Hippocampal formation (tissue), 2 donors: Measurements from ENCODE around the gene TEF.
"Not testable (repeated sequence)": the region's sequence is repeated elsewhere in the genome, so short reads cannot be mapped to it uniquely, and the experiment has no call there.

Experiments used
- DNase-seq, 2 donors: peaks; one replicate each; lab custom pipeline; 2025; lab: John Stamatoyannopoulos, UW

TEF gene

DNA sequence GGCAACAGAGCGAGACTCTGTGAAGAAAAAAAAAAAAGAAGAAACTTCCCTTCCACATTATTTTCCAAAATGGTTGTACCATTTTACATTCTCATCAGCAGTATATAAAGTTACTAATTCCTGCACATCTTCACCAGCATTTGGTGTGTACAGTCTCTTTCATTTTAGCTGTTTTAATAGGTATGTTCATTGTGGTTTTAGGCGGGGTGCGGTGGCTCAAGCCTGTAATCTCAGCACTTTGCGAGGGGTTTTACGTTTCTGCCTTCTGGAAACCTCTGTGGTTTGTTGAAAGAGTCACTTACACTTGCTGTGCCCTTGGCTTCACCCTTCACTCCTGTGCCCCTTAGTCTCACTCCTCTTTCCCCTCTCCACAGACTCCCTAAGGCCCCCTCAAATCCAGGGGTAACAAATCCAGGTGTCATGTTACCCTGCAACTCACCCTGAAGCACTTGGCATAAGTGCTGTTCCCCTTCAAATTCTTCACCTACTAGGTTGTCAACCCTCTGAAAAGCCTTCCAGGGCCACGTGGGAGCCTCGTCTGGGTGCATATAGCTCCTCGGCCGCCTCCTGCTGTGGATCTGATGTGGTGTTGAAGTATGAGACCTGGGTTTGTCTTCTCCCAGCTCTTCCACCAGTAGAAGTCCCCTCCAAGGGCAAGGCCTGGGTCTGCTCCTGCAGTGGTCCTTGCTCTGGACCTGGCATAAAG lies 44.1 kb downstream of the TEF start:
- no peak for DNase-seq

DNA sequence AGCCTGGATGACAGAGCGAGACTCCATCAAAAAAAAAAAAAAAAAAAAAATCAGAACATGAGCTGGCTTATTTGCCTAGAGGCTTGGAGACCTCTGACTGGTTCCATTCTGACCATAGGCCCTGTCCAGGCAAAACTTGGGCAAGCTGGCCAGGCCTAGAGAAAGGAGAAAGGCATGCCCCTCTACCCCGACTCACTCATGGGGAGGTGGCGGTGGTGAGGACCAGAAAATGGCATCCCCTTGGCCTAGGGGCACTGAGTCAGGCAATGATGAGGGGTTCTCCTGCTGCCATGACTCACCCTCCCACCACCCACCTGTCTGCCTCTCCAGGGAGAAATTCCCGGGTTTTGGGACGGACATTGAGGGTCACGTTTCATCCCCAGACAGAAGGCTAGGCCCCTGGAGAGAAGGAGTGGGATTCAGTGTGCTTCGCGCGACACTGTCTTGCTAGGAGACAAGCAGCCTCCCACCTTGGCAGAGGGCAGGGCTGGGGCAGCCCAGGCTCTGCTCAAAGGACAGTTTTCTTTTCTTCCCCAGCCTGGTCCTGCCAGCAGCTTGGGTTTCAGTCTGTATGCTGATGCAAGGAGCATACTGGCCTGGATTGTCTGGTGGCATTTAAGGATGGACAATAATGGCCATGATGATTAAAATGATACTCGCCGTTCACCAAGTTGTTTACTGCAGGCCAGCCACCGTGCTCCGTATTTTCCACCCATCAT lies 47.6 kb downstream of the TEF start:
- DNase-seq, result no peak

DNA sequence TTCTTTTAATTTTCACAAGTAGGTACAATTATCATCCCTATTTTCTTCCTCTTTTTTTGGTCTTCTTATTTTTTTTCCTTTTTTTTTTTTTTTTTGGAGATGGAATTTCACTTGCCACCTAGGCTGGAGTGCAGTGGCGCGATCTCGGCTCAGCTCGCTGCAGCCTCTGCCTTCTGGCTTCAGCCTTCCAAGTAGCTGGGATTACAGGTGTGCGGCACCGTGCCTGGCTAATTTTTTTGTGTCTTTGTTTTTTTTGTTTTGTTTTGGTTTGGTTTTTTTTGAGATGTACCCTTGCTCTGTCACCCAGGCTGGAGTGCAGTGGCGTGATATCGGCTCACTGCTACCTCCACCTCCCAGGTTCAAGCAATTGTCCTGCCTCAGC lies 48.2 kb downstream of the TEF start:
- no peak for DNase-seq

DNA sequence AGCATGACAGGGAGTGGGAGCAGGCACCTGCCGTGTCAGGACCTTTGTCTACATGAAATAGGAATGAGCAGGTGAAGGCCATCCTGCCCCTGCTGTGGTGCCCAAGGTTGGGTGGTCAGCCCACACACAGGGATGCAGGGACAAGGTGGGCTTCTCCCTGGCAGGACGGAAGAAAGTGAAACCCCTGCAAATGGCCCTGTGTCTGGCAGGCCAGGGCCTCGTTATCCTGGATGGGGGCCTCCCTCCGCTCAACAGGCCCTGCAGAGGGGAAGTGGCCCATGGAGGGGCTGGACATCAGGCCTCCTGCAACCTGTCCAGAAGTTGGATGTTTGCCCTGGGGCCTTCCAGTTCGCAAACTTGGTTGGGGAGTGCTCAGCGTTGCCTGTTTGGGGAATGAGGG lies 49.9 kb downstream of the TEF start:
- no peak for DNase-seq

DNA sequence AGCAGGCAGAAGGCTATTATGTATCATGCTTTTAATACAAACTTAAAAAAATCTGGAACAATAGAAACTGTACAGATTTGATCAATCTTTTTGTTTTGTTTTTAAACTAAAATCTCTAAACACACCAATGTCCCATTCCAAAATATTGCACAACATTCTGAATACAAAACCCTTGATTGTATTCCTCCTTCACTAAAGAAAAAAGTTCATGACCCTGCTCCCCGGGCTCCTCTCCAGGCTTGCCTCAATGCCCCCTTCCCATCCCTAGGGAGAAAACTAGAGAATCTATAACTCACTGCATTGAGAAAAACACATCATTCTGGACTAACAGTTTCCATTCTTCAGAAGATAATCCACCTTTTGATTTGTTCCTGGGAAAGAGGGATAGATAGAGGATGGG lies 51.7 kb downstream of the TEF start:
- DNase-seq, result not testable (repeated sequence)

DNA sequence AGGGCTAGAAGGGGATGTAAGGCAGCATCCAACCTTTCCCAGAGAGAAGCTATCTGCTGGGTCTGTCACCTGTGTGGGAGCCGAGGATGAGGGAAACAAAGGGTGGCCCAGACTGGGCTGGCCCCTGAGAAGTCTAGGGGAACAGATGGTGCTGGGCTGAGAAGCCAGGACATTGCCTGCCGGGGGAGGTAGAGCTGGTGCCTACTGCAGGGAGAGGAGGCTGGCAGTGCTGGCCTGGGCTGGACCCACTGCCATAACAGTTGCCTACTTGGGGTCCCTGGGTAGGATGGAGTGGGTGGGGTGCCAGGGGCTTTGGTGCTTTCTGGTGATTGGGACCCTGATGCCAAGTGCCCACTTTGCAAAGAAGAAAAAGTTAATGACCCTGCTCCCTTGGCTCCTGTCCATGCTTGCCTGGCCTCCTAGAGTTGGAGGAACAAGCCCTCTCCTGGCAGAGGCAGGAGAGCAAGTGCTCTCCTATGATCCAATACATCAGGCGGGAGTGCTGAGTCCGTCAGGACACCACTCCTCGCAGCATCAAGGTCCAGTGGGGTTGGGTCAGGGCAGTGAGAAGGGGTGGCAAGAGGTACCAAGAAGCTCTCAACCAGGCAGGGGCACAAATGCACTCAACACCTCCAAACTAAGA lies 52.7 kb downstream of the TEF start:
- DNase-seq, result not testable (repeated sequence)

DNA sequence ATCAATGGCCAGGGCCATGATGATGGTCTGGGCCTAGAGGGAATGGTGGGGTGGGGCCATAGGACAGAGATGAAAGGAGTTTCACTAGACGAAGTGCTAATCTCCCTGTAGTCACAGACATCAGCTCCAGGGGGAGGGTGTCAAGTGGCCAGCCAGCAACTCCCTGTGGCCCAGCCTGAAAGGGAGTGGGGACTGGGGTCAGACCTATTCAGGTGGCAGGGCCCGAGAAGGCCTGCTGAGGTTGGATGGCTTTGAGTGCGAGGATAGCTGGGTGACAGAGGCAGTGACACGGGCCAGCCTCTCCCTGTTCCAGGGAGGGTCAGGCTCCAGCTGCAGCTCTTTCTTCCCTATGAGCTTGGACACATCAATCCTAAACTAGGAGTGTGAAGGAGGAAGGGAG lies 53.8 kb downstream of the TEF start:
- DNase-seq, result no peak

DNA sequence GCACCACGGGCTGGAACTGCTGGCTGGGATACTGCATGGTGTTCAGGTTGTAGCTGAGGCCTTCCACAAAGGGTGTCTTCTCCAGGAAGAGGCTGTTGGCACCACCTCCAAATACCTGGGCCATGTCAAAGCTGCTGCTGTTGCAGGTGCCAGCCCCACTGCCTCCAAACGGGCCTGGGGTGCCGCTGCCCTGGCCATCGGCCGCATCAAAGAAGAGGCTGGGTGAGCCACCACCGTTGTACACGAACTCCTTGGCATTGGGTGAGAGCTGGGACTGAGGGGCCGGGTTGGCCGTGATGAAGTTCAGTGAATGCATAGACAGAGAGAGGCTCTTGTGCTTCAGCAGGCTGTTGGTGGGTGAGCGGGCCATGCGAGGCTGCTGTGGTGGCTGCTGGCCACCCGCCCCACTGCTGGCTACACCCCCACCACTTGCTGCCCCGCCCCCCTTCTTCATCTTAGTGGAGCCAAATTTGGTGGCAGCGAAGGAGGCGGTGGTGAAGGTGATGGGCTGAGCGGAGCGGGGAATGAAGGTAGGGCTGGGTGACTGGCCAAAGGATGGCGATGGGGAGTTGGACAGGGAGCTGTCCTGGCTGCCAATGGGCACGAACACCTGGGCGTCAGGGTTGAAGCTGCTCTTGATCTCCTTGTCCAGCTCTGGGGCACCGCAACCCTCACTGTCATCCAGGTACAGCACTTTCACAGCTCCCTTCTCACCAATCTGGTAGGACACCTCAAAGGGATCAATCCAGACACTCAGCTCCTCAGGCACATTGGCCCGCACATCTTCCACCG lies 54.8 kb downstream of the TEF start:
- DNase-seq, result no peak

DNA sequence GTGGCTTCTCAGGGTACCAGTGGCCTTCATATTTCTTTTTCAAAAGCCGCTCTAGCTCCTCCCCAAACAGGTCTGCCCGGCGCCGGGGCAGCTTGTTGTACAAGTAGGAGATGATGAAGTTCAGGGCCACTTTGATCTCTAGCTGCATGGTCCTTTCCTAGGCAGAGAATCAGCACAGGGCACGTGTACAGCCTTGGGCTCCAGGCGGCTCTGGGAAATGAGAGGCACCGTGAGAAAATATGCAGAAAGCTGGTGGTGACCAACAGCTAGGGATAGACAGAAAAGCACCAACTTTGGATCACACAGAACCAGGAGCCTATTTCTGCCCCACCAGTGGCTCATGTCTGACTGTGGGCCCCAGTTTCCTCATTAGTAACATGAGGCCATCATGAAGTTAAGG lies 55.5 kb downstream of the TEF start:
- DNase-seq, result no peak

DNA sequence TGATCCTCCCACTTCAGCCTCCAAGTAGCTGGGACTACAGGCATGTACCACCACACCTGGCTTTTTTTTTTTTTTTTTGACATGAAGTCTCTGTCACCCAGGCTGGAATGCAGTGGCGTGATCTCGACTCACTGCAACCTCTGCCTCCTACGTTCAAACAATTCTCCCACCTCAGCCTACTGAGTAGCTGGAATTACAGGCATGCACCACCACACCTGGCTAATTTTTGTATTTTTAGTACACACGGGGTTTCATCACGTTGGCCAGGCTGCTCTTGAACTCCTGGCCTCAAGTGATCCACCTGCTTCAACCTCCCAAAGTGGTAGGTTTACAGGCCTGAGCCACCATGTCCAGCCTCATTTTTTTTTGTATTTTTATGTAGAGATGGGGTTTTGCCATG lies 58.8 kb downstream of the TEF start:
- DNase-seq, result not testable (repeated sequence)

DNA sequence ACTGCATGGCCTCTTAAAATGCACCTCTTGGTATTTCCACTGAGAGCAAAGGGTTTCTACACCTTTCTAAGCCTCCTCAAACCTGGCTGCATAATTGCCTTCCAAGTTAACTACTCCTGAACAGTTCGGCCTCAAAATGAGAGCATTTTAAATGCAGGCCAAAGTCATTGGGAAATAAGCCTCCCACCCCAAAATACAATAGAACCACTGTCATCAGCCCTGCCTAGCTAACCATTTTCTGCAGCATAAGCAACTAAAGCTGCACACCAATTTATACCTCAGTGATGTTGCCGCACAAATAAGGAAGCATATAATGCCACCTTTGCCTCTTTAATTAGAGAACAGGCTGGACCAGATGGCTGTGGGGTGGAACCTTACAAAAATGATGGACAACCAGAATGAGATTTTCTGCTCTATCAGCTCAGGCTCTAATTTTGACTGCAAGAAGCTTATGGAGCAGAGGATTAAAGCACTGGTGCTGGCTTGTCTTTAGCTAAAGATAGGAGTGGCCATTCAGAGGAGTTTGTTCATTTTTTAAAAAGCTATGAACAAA lies 60.6 kb downstream of the TEF start:
- peak in 1 of 2 donors; percentile 44 for DNase-seq

DNA sequence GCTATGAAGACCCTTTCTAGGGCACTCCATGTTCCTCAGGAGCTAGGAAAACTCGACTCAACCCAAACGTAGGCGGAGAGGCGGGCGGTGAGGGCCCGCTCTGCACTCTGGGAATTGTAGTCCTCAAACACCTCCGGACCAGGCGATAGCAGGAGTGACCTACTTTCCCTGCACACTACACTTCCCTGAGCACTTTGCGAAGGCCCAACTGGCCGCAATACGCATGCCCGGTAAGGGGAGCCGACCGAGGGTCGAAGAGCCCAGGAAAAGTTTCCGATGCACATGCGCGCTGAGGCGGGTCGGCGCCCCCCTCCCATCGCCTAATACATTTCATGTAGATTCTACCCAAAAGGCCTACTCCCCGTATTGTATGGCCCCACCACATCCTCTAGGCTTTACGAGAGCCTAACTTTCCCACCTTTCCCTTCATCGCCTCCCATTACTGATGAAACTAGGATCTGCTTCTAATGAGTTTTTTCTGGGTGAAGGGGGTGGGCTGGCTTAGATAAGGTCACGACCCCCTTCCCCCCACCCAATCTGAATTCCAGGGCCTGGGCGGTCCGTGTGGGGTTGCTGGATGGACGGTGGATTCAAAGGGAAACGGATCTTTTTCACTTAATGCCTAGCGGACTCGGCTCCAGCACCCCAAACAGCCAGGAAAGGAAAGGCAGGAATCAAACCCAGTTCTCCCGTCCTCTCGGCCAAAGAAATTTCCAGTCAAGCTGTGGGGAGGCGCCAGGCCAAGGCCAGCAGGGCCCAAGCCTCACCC lies 62.8 kb downstream of the TEF start:
- DNase-seq, result peak; percentile 80 to 86

DNA sequence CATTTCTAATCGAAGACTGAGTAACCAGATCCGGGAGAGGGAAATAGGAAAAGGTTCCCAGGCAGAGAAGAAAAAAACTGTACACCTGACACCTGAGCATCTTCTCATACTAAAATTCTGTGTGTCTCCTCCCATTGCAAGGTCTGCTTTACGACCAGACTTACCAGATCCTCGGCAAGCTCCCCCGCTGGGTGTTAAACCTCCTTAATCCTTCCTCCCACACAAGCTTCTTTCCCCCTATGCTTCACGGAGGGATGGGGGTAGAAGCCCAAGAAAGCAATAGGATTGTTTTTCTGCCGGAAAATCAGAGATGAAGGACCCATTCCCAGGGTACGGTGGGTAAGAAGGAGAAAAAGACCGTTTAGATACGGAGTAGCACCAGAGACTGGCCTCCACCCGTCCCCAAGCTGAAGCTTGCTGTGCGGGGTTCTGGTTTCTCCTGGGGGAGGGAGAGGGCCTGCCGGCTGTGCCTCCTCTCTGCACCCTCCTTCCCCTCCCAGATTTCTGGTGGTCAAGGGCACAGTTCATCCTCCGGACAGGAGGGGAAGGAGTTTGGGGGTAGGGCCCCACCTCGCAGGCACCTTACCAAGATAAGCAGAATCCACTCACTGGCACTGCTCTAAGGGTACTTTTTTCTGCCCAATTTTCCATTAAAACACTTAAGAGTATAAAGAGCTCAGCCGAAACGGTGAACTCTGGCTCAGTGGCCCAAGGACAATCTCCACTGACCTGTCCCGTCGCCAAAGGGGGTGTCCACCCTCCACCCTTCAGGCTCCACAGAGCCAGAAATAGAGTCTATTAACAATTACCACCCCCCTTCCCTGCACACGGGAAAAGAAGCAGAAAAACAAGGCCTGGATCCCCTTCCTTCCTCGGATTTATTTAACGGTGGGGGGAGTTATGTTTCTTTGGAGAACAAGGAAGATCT lies 63.7 kb downstream of the TEF start:
- DNase-seq, result no peak

DNA sequence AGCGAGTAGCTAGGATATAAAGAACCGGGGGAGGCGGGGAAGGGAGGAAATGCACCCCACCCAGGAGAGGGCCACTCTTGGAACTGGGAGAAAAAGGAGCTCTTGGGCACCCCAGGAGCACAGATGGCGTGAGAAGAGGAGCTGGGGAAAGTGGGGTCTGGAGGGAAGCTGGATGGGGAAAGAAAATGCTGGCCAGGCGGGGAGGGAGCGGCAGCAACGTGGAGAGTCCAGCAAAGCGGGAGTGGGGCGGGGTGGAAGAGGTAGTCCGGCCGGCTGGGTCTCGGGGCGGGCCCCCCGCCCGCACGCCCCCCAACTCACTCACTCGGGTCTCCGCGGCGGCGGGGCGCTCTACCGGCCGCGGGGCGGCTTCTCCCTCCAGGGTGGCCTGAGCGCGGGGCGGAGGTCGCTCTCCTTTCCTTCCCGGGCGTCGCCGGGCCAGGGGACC lies 64.3 kb downstream of the TEF start:
- DNase-seq, result no peak

DNA sequence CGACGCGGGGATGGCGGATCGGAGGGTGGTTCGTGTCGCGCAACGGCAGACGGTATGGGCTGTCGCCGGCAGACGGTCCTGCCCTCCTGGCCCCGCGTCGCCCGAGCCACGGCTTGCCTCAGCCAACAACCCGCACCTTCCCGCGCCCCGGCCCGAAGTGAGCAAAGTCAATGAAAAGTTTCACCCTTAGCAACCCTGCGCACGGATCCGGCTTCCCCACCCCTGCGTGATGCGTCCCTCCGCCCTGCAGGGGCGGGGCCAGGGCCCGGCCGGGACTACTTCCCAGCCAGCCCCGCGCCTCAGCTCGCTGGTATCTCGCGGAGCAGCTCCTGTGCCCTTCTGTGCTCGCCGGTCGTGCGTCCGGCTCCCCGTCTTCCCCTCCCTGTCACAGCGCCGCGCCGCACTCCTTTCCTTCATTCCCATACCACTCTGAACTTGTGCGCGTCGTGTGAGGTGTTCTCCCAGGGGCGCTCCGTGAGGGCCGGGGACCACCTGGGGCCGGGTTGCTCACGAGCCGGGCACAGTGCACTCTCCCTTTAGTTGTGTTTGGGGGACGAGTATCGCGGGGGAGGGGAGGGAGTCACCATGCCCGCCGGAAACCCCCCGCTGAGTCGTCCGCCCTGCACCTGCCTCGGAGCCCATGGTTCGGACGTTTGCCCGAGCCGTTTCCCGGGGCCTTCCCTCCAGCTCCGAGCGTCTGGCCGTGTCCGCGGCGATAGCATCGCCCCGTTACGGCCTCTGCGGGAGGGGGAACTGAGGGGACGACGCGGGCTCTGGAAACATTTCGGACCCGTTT lies 65.1 kb downstream of the TEF start, which contains the start of gene TOB2:
TSS of gene TOB2 (minus strand) at position 163 of the 796 bp plus-strand sequence. CDS start 9,456 bp downstream, outside the sequence.
- peak; percentile 92 to 97 for DNase-seq

DNA sequence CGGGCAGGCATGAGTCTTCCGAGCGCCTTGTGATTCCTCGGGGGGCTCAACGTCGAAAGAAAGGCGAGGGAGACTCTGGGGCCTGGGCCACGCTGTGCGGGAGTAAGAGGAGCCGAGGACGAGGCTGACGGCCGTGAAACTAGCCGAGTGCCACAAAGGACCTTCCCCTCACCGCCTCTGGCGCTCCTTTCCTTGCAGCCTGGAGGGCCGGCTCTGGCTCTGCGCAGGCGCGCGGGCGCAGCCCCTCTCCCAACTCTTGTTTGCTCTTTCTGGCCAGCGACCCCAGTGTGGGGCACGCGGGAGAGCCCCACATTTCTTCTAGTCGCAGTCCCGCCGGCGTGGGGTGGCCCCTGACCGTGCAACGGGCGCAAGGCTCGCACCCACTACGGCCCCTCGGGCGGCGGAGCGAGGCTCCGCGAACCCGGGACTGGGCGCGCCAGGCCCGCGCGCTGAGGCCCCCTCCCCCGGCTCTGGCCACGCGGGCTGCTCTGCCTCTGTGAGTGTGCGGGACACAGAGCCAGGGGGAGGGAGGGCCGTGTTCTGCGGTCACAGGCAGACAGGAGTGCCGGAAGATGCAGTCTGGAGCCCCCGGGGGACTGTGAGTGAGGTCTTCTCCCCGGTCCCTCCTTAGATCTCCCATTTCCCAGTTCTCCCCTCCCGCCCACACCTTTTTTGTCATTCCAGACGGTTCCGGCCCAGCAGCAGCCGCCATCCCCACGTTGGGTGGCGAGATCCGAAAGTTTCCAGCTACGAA lies 65.9 kb downstream of the TEF start:
- DNase-seq, result peak; percentile 73

DNA sequence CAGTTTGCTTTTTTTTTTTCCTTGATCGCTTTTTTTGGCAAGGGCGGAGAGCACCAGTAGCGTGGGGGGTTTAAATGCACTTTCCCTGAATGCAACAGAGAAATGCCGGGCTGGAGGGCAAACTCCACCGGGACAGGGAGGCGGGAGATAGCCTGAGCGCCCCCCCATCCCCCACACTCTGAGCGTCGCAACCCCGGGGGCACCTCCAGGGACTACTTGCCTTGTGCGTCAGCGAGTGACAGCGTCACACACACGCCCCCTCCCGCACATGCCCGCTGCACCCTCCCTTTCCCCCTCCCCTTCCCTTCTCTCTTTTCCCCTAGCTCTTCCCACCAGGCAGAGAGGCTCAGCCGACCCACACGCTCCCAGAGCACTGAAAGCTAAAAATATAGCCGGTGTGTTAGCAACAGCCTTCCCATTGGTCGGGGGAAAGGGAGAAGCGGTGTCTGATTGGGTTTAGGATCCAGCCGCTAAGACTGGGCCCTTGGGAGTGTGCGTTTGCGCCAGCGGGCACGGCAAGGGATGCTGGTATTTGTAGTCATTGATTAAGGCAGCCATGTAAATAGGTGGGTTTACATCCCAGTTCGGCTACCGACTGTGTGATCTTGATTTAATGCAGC lies 66.6 kb downstream of the TEF start:
- DNase-seq, result peak; percentile 99
